Measurements from ENCODE around the gene ARHGAP10.

- no peak for TF ChIP-seq CTCF (conservative IDR thresholded peaks at IDR 0.05; ENCODE audit: low read depth, low read length)
- no peak for TF ChIP-seq EZH2 (IDR thresholded peaks at IDR 0.05; ENCODE audit: borderline replicate concordance, low read depth, low read length, poor library complexity, severe bottlenecking)
These were observed 57.7 kb downstream of the ARHGAP10 start for GRCh38 chr4:147789596-147789995.

Measured in A673 (cell line).